Upper lobe of left lung (tissue), 6 donors: ENCODE results near the gene BATF. TPM values are rescaled to one million over a fixed set of nuclear protein-coding genes. Genes with fewer than 3 reads are reported as not detected.

Experiments used
- ATAC-seq, 2 donors: fragments of 200-7000 bp; cut with Tn5 transposase; one replicate each; pipeline ENCODE4 v1.9.1; 2022; ENCODE audit warnings: mild to moderate bottlenecking in 2 of 2, moderate library complexity in 2 of 2; ENCODE audit not compliant: low FRiP score in 2 of 2
- DNase-seq, 2 donors: peaks; one replicate each; pipeline ENCODE4 v3.0.0-alpha.2; 2019 to 2020
- H3K27ac ChIP-seq, 4 donors: fragments of 200-600 bp; sonication (generic); one replicate each; pipeline ENCODE4 v1.5.1; 2016 to 2019
- H3K27me3 ChIP-seq, 4 donors: fragments of 200-600 bp; sonication (generic); one replicate each; pipeline ENCODE4 v1.5.1; 2017 to 2019
- H3K36me3 ChIP-seq, 4 donors: fragments of 200-600 bp; sonication (generic); one replicate each; pipeline ENCODE4 v1.5.1; 2016 to 2019
- H3K4me1 ChIP-seq, 4 donors: fragments of 200-600 bp; sonication (generic); one replicate each; pipeline ENCODE4 v1.5.1; 2018 to 2019
- H3K4me3 ChIP-seq, 4 donors: fragments of 200-600 bp; sonication (generic); one replicate each; pipeline ENCODE4 v1.5.1; 2017 to 2019; ENCODE audit warnings: mild to moderate bottlenecking in 2 of 4, moderate library complexity in 1 of 4
- H3K9me3 ChIP-seq, 4 donors: fragments of 200-600 bp; sonication (generic); one replicate each; pipeline ENCODE4 v1.5.1; 2018 to 2019
- CTCF ChIP-seq, 6 experiments: fragments of 450-650 bp in 4 of 6; fragments of 200-600 bp in 2 of 6; sonication (generic) in 2 of 6; IDR thresholded peaks; one replicate each; pipeline ENCODE4 v1.5.1; 2016 to 2019; ENCODE audit warnings: antibody characterized with exemption in 6 of 6
- EP300 ChIP-seq, 4 donors: sonication (generic); formaldehyde crosslinking; IDR thresholded peaks; one replicate each; pipeline ENCODE4 v1.5.1; 2017; ENCODE audit warnings: antibody characterized with exemption in 4 of 4, control low read depth in 2 of 4
- POLR2A ChIP-seq, 4 donors: fragments of 450-650 bp; IDR thresholded peaks; one replicate each; pipeline ENCODE4 v1.5.1; 2016 to 2017; ENCODE audit warnings: antibody characterized with exemption in 4 of 4, mild to moderate bottlenecking in 2 of 4
- POLR2AphosphoS5 ChIP-seq, 2 donors: sonication (generic); formaldehyde crosslinking; IDR thresholded peaks; one replicate each; pipeline ENCODE4 v1.5.1; 2017; ENCODE audit warnings: antibody characterized with exemption in 2 of 2
- WGBS, 2 donors: methylation state at CpG; one replicate each; pipeline ENCODE4 v1.1.5; 2017 to 2018; 5-methylcytosine and 5-hydroxymethylcytosine counted together
- total RNA-seq, 6 donors: library from RNA; depleted of rRNA in 4 of 6; stranded (reverse); fragments of >200 nt in 4 of 6; gene quantifications; one replicate each; pipeline versions ENCODE4 v1.1.0 to v1.2.1, GENCODE V29; 2016 to 2021
- donor health status: DM: no; HTN: no; CAD: no; lungs with moderate emphysema.
- donor health status: DM: no; HTN: yes; CAD: no; lungs with severe emphysema.

Gene BATF
- total RNA-seq, 6 donors from 2014 or later, result 5.4 to 25.1 (median 10.8) TPM

DNA sequence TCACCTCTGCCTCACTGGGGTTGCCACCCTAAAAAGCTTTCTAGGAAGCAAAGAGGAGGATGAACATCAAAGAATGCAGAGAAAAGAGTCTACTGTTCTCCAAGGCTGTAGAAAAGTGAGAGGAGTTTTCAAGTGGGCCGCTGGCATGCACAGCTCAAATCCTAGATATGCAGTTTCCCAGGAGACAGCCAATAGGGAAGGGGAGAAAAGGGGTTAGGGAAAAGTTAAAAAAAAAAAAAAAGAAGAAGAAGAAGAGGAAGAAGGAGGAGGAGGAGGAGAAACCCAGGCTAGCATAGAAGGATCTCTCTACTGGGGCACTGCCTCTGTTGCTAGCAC, 682 bp downstream of the BATF start:
- Histone ChIP-seq H3K36me3 (no peaks in the 10 kb centered on the region), H3K4me3 (peak overlapping the region in 3 of 4 donors; percentile 45 to 47 (median 46)), H3K27ac (peak overlapping the region; percentile 63 to 90 (median 80)), H3K9me3 (no peaks in the 10 kb centered on the region), H3K4me1 (peaks cover 19 to 54% (median 34%) of the 10 kb centered on the region in 4 donors), H3K27me3 (no peaks in the 10 kb centered on the region)
- TF ChIP-seq CTCF (IDR thresholded peaks at IDR 0.05), result no peak
- TF ChIP-seq POLR2A (IDR thresholded peaks at IDR 0.05), result no peak
- no peak for TF ChIP-seq EP300 (IDR thresholded peaks at IDR 0.05)
- TF ChIP-seq POLR2AphosphoS5 (IDR thresholded peaks at IDR 0.05), result no peak
- 35 to 58% methylated on average over 1 of the region's 1 CpG for WGBS, 2 donors
- ATAC-seq (no peak), DNase-seq (no peak)

DNA sequence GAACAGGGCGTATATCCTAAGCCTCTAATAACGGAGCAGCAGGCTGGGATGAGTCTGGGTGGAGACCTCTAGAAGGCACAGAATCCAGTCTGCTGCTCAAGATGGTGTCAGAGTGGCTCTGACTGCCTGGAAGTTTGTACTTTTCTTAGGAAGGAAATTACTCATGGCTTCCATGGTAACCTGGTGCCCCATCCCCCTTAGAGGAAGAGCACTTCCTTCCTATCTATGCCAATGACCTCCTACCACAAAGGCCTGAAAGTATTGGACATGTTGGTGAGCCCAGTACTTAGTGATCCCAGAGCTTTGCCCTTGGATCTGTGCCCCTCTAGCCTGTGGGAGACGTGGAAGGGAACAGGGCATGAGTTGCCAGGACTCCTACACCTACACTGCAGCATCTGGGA, 1.5 kb downstream of the BATF start:
- no peaks in the 10 kb centered on the region for H3K36me3 ChIP-seq
- peaks cover 19 to 54% (median 34%) of the 10 kb centered on the region in 4 donors for H3K4me1 ChIP-seq
- WGBS, 2 donors, result 47 to 59% methylated on average over 3 of the region's 3 CpGs
- TF ChIP-seq EP300 (IDR thresholded peaks at IDR 0.05) (peak in 3 of 4 donors; percentile 58 to 97 (median 85)), POLR2A (IDR thresholded peaks at IDR 0.05) (no peak), POLR2AphosphoS5 (IDR thresholded peaks at IDR 0.05) (peak; percentile 69 to 76)
- DNase-seq (peak in 1 of 2 donors; percentile 42), ATAC-seq (peak; percentile 33 to 71)
- H3K4me3 ChIP-seq, result peak overlapping the region in 2 of 4 donors; percentile 45 to 47
- no peaks in the 10 kb centered on the region for H3K9me3 ChIP-seq
- H3K27me3 ChIP-seq, result no peaks in the 10 kb centered on the region
- H3K27ac ChIP-seq, result peak overlapping the region; percentile 66 to 90 (median 82)

DNA sequence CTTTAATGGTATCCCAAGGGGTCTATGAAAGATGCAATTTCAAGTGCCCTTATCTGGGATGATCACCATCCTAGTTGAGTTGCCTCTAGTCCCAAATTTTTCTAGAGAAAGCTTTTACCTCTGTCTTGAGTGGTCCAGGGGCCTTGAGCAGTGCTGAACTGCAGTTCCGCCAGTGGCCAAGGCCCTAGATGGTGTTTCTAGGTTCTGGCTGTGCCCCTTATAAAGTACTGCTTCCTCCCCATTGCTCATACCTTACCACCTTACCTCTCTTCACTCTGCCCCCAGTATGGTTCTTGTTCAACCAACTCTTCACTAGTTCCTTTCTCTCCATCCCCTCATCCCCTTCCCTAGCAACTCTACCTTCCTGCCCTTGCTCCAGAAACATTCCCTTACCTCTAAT, 3.7 kb downstream of the BATF start:
- H3K27me3 ChIP-seq, result no peaks in the 10 kb centered on the region
- H3K36me3 ChIP-seq, result no peaks in the 10 kb centered on the region
- no peaks in the 10 kb centered on the region for H3K9me3 ChIP-seq
- H3K4me3 ChIP-seq, result no peak overlapping the region
- DNase-seq (no peak), ATAC-seq (no peak)
- H3K27ac ChIP-seq, result no peak overlapping the region
- peaks cover 19 to 54% (median 33%) of the 10 kb centered on the region in 4 donors for H3K4me1 ChIP-seq
- TF ChIP-seq CTCF (IDR thresholded peaks at IDR 0.05) (no peak), EP300 (IDR thresholded peaks at IDR 0.05) (no peak), POLR2A (IDR thresholded peaks at IDR 0.05) (no peak), POLR2AphosphoS5 (IDR thresholded peaks at IDR 0.05) (no peak)
- 100% methylated on average over 1 of the region's 1 CpG for WGBS, 2 donors

- H3K27me3 ChIP-seq, result no peaks in the 10 kb centered on the region
- TF ChIP-seq EP300 (IDR thresholded peaks at IDR 0.05), result no peak
- no peak for TF ChIP-seq POLR2AphosphoS5 (IDR thresholded peaks at IDR 0.05)
- TF ChIP-seq POLR2A (IDR thresholded peaks at IDR 0.05), result no peak
- no peak for TF ChIP-seq CTCF (IDR thresholded peaks at IDR 0.05)
- 87 to 89% methylated on average over 8 of the region's 8 CpGs for WGBS, 2 donors
- no peak overlapping the region for H3K4me3 ChIP-seq
- DNase-seq, result no peak
- no peaks in the 10 kb centered on the region for H3K36me3 ChIP-seq
- no peak for ATAC-seq
- H3K4me1 ChIP-seq, result peaks cover 19 to 38% (median 21%) of the 10 kb centered on the region in 4 donors
- H3K9me3 ChIP-seq, result no peaks in the 10 kb centered on the region
- no peak overlapping the region for H3K27ac ChIP-seq
Observed at GRCh38 chr14:75527449-75528163, 5.3 kb downstream of the BATF start.

GRCh38 chr14:75531256-75531655, 9.0 kb downstream of the BATF start:
- Histone ChIP-seq H3K9me3 (no peaks in the 10 kb centered on the region), H3K27me3 (no peaks in the 10 kb centered on the region), H3K4me3 (no peak overlapping the region), H3K4me1 (peaks cover 3 to 16% (median 8%) of the 10 kb centered on the region in 4 donors), H3K27ac (no peak overlapping the region), H3K36me3 (no peaks in the 10 kb centered on the region)
- DNase-seq, result no peak
- no peak for ATAC-seq
- 58 to 89% methylated on average over 3 of the region's 3 CpGs for WGBS, 2 donors
- TF ChIP-seq POLR2A (IDR thresholded peaks at IDR 0.05) (no peak), EP300 (IDR thresholded peaks at IDR 0.05) (no peak), POLR2AphosphoS5 (IDR thresholded peaks at IDR 0.05) (no peak), CTCF (IDR thresholded peaks at IDR 0.05) (no peak)
